Activated CD8-positive, alpha-beta T cell treated with anti-CD3 and anti-CD28 coated beads, Interleukin-2, amount 10 ng/mL, durations not matched to agents 7 days and 5 days (primary cell): Measurements from ENCODE around the gene ABHD16B. TPM values are rescaled to one million over a fixed set of nuclear protein-coding genes. Genes with fewer than 3 reads are reported as not detected.

Experiments used
- ATAC-seq: fragments of 150-1000 bp; cut with Tn5 transposase; one replicate; pipeline ENCODE4 v1.10.0; 2021; ENCODE audit warnings: moderate library complexity
- CTCF ChIA-PET: fragments of 350-600 bp; sonication (Branson Sonifier 250); formaldehyde crosslinking; loops from one replicate; lab custom pipeline; 2021; ENCODE audit warnings: antibody characterized with exemption; lab: Charles Lee
- POLR2A ChIA-PET: fragments of 350-600 bp; sonication (Branson Sonifier 250); formaldehyde crosslinking; loops from one replicate; lab custom pipeline; 2021; ENCODE audit warnings: antibody characterized with exemption; lab: Charles Lee
- DNase-seq: peaks from one replicate; pipeline ENCODE4 v3.0.0-alpha.2; 2020
- H3K27ac Mint-ChIP-seq: one replicate; pipeline ENCODE4 v1.8.0; 2021; ENCODE audit warnings: mild to moderate bottlenecking, mixed read lengths
- H3K27me3 Mint-ChIP-seq: one replicate; pipeline ENCODE4 v1.8.0; 2021; ENCODE audit warnings: low read depth, mixed read lengths
- H3K36me3 Mint-ChIP-seq: one replicate; pipeline ENCODE4 v1.8.0; 2021; ENCODE audit warnings: low read depth, mixed read lengths
- H3K4me1 Mint-ChIP-seq: one replicate; pipeline ENCODE4 v1.8.0; 2021; ENCODE audit warnings: low read depth, mixed read lengths
- H3K4me3 Mint-ChIP-seq: one replicate; pipeline ENCODE4 v1.8.0; 2021; ENCODE audit warnings: mild to moderate bottlenecking, mixed read lengths
- H3K9me3 Mint-ChIP-seq: one replicate; pipeline ENCODE4 v1.8.0; 2022; ENCODE audit warnings: mixed read lengths; ENCODE audit not compliant: insufficient read depth
- total RNA-seq, 2 experiments: library from RNA; stranded (reverse); gene quantifications; one replicate each; pipeline ENCODE4 v1.2.3, GENCODE V29; 2021

ABHD16B gene
- total RNA-seq, 2 experiments from 2014 or later, result not detected

DNA sequence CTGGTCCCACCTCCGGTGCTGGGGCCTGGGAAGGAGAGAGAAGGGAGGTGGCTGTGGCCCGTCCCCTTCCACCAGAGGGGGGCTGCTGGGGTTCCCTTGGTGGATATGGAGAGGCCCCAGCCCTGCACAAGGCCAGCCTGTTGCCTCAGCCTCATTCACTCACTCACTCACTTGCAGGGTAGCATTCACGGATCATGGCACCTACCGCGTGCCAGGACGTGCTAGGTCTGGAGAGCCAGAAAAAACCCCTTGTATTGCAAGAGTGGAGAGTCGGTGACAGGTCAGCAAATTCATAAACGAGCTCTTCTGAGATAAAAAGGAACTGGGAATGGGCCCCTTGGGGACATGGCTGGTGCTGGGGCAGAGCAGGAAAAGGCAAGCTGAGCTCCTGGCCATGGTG, 23.8 kb upstream of the ABHD16B start:
- Mint-ChIP-seq H3K4me3 (no peak overlapping the region), H3K36me3 (no peaks in the 10 kb centered on the region), H3K9me3 (no peaks in the 10 kb centered on the region), H3K27me3 (peaks cover 19% of the 10 kb centered on the region), H3K27ac (no peak overlapping the region), H3K4me1 (peaks cover 9% of the 10 kb centered on the region)
- CTCF ChIA-PET, result no interaction called here
- POLR2A ChIA-PET, result no interaction called here
- DNase-seq (no peak), ATAC-seq (no peak)

DNA sequence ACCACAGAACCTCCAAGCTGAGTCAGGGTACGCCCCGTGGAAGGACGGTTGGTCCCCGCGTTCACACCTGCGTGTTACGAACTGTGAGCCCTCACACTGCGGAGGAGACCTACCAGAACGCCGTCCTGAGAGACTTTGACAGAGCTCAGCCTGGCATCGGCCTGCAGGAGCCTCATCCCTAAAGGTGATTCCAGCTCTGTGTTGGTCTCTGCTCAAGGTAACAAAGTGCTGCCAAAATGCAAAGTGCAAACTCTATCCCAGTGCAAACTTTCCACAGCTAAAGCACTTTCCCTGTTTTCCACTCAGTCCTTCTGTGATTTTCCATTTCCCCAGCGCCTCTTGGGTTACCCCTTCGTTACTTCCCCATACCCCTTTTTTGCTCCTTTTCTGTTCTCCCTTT, 21.7 kb upstream of the ABHD16B start:
- no peak for DNase-seq
- Mint-ChIP-seq H3K36me3 (no peaks in the 10 kb centered on the region), H3K27ac (no peak overlapping the region), H3K4me1 (peaks cover 21% of the 10 kb centered on the region), H3K9me3 (no peaks in the 10 kb centered on the region), H3K4me3 (no peak overlapping the region), H3K27me3 (peaks cover 19% of the 10 kb centered on the region)
- ChIA-PET CTCF (no interaction called here), POLR2A (no interaction called here)
- no peak for ATAC-seq

DNA sequence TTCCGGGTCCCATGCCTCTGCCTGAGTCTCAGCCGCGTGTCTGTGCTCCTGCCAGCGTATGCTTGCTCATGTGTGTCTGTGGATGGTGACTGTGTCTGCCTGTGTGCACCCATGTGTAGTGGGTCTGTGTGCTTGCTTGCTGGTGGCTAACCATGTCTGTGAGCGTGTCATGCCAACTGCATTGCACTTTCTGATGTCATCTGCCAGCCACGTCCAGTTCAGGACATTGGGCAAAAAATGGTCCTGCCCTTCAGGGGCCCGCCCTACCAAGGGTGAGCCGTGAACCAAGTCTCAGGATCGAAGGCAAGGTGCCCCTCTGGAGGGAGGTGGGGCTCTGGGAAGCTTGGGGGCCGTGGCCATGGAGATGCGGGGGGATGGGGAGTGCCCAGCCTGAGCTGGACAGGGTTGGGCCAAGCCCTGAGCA, 20.9 kb upstream of the ABHD16B start:
- CTCF ChIA-PET, result no interaction called here
- H3K4me3 Mint-ChIP-seq, result no peak overlapping the region
- no peaks in the 10 kb centered on the region for H3K36me3 Mint-ChIP-seq
- H3K27ac Mint-ChIP-seq, result no peak overlapping the region
- H3K4me1 Mint-ChIP-seq, result peaks cover 27% of the 10 kb centered on the region
- POLR2A ChIA-PET, result interaction anchor here (1.2 kb wide), 1 partner anchor 15 kb away, joined by 3 read pairs; no protein-coding TSS in a partner anchor
- no peaks in the 10 kb centered on the region for H3K9me3 Mint-ChIP-seq
- ATAC-seq, result no peak
- no peak for DNase-seq
- peaks cover 24% of the 10 kb centered on the region for H3K27me3 Mint-ChIP-seq

GRCh38 chr20:63842258-63842657, 19.0 kb upstream of the ABHD16B start:
- Mint-ChIP-seq H3K4me3 (no peak overlapping the region), H3K27ac (peak overlapping the region; percentile 5), H3K36me3 (no peaks in the 10 kb centered on the region), H3K27me3 (peaks cover 26% of the 10 kb centered on the region), H3K4me1 (peaks cover 30% of the 10 kb centered on the region), H3K9me3 (no peaks in the 10 kb centered on the region)
- ATAC-seq (no peak), DNase-seq (no peak)
- POLR2A ChIA-PET, result no interaction called here
- CTCF ChIA-PET, result no interaction called here

DNA sequence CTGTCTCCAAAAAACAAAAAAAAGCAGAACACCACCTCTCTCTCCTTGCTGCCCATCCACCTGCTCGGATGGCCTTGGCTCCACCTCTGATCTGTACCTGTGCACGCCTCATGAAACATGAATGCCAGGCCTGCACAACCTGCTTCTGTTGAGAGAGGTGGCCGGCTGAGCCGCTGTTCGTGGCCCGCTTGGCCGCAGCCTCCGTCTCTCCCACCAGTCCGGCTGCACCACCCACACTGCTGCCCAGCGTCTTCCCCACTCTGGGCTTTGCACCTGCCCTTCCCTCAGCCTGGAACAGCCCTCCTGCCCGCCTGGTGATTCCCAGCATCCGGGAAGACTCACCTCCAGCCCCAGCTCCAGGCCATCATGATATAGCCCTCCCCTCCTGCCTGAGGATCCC, 18.1 kb upstream of the ABHD16B start:
- CTCF ChIA-PET, result no interaction called here
- Mint-ChIP-seq H3K4me3 (no peak overlapping the region), H3K36me3 (no peaks in the 10 kb centered on the region), H3K27ac (no peak overlapping the region), H3K27me3 (peaks cover 26% of the 10 kb centered on the region), H3K4me1 (peaks cover 29% of the 10 kb centered on the region), H3K9me3 (no peaks in the 10 kb centered on the region)
- no peak for ATAC-seq
- POLR2A ChIA-PET, result no interaction called here
- no peak for DNase-seq

DNA sequence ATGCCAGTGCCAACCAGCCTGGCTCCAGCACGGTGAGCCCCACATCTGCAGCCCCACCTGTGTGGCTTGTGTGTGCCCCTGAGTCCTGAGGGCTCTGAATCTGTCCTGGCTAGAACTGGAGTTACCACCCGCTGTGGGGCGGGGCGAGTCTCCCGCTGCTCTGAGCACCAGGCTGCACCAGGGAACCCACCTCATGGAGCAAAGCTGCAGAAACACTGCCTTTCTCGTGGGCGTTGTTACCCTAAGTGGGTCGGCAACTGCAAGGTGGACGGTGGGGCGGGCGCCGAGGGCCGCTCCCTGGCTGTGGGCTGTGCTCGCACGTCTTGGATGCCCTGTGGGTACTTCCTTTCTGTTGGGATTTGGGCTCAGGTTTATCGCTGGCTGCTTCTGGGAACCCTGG, 17.5 kb upstream of the ABHD16B start:
- Mint-ChIP-seq H3K4me3 (no peak overlapping the region), H3K27me3 (peaks cover 26% of the 10 kb centered on the region), H3K36me3 (no peaks in the 10 kb centered on the region), H3K9me3 (no peaks in the 10 kb centered on the region), H3K4me1 (peaks cover 29% of the 10 kb centered on the region), H3K27ac (no peak overlapping the region)
- DNase-seq (no peak), ATAC-seq (no peak)
- CTCF ChIA-PET, result no interaction called here
- POLR2A ChIA-PET, result no interaction called here

- no peaks in the 10 kb centered on the region for H3K9me3 Mint-ChIP-seq
- ChIA-PET POLR2A (no interaction called here), CTCF (interaction anchor here (0.8 kb wide), 1 partner anchor 136 kb away, joined by 3 read pairs; the partner anchor contains the start of gene ZGPAT)
- H3K4me1 Mint-ChIP-seq, result peaks cover 29% of the 10 kb centered on the region
- H3K4me3 Mint-ChIP-seq, result no peak overlapping the region
- H3K27me3 Mint-ChIP-seq, result peaks cover 26% of the 10 kb centered on the region
- ATAC-seq (no peak), DNase-seq (no peak)
- H3K36me3 Mint-ChIP-seq, result no peaks in the 10 kb centered on the region
- no peak overlapping the region for H3K27ac Mint-ChIP-seq
Measured at GRCh38 chr20:63844511-63844991, 16.7 kb upstream of the ABHD16B start.

DNA sequence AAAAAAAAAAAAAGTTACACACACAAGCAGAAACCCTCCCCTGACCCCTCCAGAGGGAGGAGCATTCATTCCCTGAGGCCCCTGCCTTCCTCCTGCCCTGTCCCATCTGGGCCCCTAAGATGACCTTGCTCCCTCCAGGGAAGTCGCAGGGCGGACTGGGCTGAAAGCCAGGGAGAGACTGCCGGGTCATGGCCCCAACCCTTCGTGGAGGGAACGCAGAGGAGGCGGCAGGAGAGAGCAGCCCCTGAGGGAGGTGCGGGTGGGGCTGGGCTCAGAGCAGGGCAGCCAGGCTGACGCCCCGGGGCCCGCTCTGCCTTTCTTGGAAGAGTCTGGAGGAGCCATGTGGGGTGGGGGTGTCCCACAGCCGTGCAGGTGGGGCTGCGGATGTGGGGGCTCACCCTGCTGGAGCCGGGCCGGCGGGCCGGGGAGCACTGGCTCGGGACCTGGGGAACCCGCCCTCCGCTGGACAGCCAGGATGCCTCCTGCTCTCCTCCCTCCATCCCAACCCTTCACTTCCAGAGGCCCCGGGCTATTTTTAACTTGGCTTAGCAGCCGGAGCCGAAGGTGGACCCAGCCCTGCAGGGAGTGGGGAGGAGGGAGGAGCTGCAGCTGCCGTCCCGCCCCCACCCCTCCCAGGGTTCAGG, 15.0 kb upstream of the ABHD16B start:
- Mint-ChIP-seq H3K4me1 (peaks cover 38% of the 10 kb centered on the region), H3K27me3 (peaks cover 29% of the 10 kb centered on the region), H3K9me3 (no peaks in the 10 kb centered on the region), H3K27ac (no peak overlapping the region), H3K36me3 (no peaks in the 10 kb centered on the region), H3K4me3 (no peak overlapping the region)
- DNase-seq (no peak), ATAC-seq (peak; percentile 16)
- POLR2A ChIA-PET, result no interaction called here
- CTCF ChIA-PET, result no interaction called here

- ChIA-PET CTCF (no interaction called here), POLR2A (no interaction called here)
- no peak overlapping the region for H3K4me3 Mint-ChIP-seq
- peaks cover 40% of the 10 kb centered on the region for H3K4me1 Mint-ChIP-seq
- H3K36me3 Mint-ChIP-seq, result no peaks in the 10 kb centered on the region
- ATAC-seq (no peak), DNase-seq (no peak)
- H3K27ac Mint-ChIP-seq, result no peak overlapping the region
- peaks cover 29% of the 10 kb centered on the region for H3K27me3 Mint-ChIP-seq
- H3K9me3 Mint-ChIP-seq, result no peaks in the 10 kb centered on the region
Measured at GRCh38 chr20:63846888-63847236, 14.4 kb upstream of the ABHD16B start.

- H3K27me3 Mint-ChIP-seq, result peaks cover 28% of the 10 kb centered on the region
Measured at GRCh38 chr20:63847237-63848002, 13.9 kb upstream of the ABHD16B start.

DNA sequence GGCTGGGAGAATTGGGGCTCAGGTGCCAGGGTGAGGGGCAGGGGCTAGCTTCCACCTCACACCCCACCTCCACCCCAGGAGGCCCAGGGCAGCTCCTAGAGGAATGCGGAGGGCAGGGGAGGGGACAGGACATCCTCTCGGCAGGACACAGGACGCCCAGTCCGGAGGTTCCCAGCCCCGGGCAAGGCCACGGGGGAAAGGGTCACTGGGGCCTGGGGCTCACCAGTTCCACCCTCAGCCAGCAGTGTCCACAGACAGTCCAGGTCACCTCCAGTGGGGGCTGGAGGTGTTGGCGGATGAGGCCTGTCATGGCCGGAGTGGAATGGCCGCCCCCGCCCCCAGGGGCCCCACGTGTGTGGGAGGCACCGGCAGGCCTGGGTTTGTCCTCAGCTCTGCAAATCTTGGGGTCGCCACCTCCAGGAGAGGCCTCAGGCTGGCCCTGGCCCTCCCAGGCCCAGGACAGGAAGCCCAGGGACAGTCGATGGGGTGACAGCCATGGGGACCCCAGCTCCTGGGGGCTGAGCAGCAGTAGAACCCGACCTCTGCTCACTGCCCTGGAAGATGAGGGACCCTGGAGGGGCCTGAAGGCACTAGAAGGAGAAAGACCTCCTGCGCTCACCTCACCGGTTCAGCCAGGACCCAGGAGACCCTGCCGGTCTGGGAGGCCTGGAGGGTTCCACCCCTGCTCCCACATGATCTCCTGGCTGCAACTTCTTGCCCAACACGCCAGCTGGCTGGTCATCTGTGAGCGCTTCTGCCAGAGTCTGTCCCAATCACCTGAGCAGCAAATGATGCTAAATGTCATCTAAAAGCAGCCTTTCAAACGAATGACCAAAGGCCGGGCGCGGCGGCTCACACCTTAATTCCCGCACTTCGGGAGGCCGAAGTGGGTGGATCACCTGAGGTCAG, 13.0 kb upstream of the ABHD16B start:
- DNase-seq (no peak), ATAC-seq (no peak)
- no peaks in the 10 kb centered on the region for H3K9me3 Mint-ChIP-seq
- no peaks in the 10 kb centered on the region for H3K36me3 Mint-ChIP-seq
- no peak overlapping the region for H3K4me3 Mint-ChIP-seq
- POLR2A ChIA-PET, result no interaction called here
- H3K27me3 Mint-ChIP-seq, result peaks cover 26% of the 10 kb centered on the region
- CTCF ChIA-PET, result interaction anchor here (1.0 to 1.1 kb wide), 2 partner anchors 16 to 141 kb away, joined by 3 to 4 read pairs; partner anchors contain the start of genes ARFRP1 and ZGPAT
- peaks cover 37% of the 10 kb centered on the region for H3K4me1 Mint-ChIP-seq
- no peak overlapping the region for H3K27ac Mint-ChIP-seq

More at GRCh38 chr20:63847237-63848002, 13.9 kb upstream of the ABHD16B start:
- H3K9me3 Mint-ChIP-seq, result no peaks in the 10 kb centered on the region
- no peak overlapping the region for H3K4me3 Mint-ChIP-seq
- H3K36me3 Mint-ChIP-seq, result no peaks in the 10 kb centered on the region
- peak; percentile 37 for DNase-seq
- H3K27ac Mint-ChIP-seq, result no peak overlapping the region
- ChIA-PET CTCF (interaction anchor here (1.0 to 1.1 kb wide), 2 partner anchors 16 to 140 kb away, joined by 3 to 4 read pairs; partner anchors contain the start of genes ARFRP1 and ZGPAT), POLR2A (no interaction called here)
- no peak for ATAC-seq
- H3K4me1 Mint-ChIP-seq, result peaks cover 37% of the 10 kb centered on the region
